Measurements from ENCODE around the gene EXOC3L4.
A peak's percentile ranks its signal among the peaks of the same experiment; 100 is the strongest.
"Not testable (repeated sequence)": the region's sequence is repeated elsewhere in the genome, so short reads cannot be mapped to it uniquely, and the experiment has no call there.

The EXOC3L4 gene

GRCh38 chr14:103117499-103117898 is 23.0 kb downstream of the EXOC3L4 start:
- not testable (repeated sequence) for H3K9me3 Mint-ChIP-seq, H3K27ac Mint-ChIP-seq, ATAC-seq, H3K4me3 Mint-ChIP-seq, H3K36me3 Mint-ChIP-seq
- H3K4me1 Mint-ChIP-seq: peaks cover 27% of the 10 kb centered on the region
- peaks cover 15% of the 10 kb centered on the region for H3K27me3 Mint-ChIP-seq

GRCh38 chr14:103118018-103118662 is 23.6 kb downstream of the EXOC3L4 start:
- Mint-ChIP-seq H3K27ac (no peak overlapping the region), H3K36me3 (no peaks in the 10 kb centered on the region), H3K4me1 (peaks cover 25% of the 10 kb centered on the region), H3K27me3 (peaks cover 16% of the 10 kb centered on the region), H3K4me3 (no peak overlapping the region), H3K9me3 (no peaks in the 10 kb centered on the region)
- ATAC-seq: no peak

- Mint-ChIP-seq H3K9me3 (no peaks in the 10 kb centered on the region), H3K27me3 (peaks cover 18% of the 10 kb centered on the region), H3K27ac (no peak overlapping the region), H3K4me3 (no peak overlapping the region), H3K36me3 (no peaks in the 10 kb centered on the region), H3K4me1 (peaks cover 25% of the 10 kb centered on the region)
- ATAC-seq: peak; percentile 13
These were observed 24.3 kb downstream of the EXOC3L4 start for GRCh38 chr14:103118663-103119404.

- not testable (repeated sequence) for H3K9me3 Mint-ChIP-seq, H3K27ac Mint-ChIP-seq, H3K36me3 Mint-ChIP-seq, ATAC-seq, H3K4me3 Mint-ChIP-seq
- peaks cover 27% of the 10 kb centered on the region for H3K4me1 Mint-ChIP-seq
- peaks cover 25% of the 10 kb centered on the region for H3K27me3 Mint-ChIP-seq
These were observed 25.0 kb downstream of the EXOC3L4 start for GRCh38 chr14:103119527-103119926.

GRCh38 chr14:103121121-103121845 is 26.8 kb downstream of the EXOC3L4 start:
- Mint-ChIP-seq H3K36me3 (peaks cover 3% of the 10 kb centered on the region), H3K27me3 (peaks cover 34% of the 10 kb centered on the region), H3K9me3 (no peaks in the 10 kb centered on the region), H3K4me3 (no peak overlapping the region), H3K4me1 (peaks cover 20% of the 10 kb centered on the region), H3K27ac (no peak overlapping the region)
- ATAC-seq: no peak

- Mint-ChIP-seq H3K4me3 (no peak overlapping the region), H3K27me3 (peaks cover 34% of the 10 kb centered on the region), H3K9me3 (no peaks in the 10 kb centered on the region), H3K36me3 (peaks cover 6% of the 10 kb centered on the region), H3K4me1 (peaks cover 20% of the 10 kb centered on the region), H3K27ac (peak overlapping the region; percentile 30)
- no peak for ATAC-seq
These were observed 27.5 kb downstream of the EXOC3L4 start for GRCh38 chr14:103121846-103122584.

- H3K4me1 Mint-ChIP-seq: peaks cover 20% of the 10 kb centered on the region
- peak overlapping the region; percentile 59 for H3K4me3 Mint-ChIP-seq
- peak overlapping the region; percentile 30 for H3K27ac Mint-ChIP-seq
- ATAC-seq: no peak
- H3K27me3 Mint-ChIP-seq: peaks cover 34% of the 10 kb centered on the region
- peaks cover 6% of the 10 kb centered on the region for H3K36me3 Mint-ChIP-seq
- H3K9me3 Mint-ChIP-seq: no peaks in the 10 kb centered on the region
These were observed 28.0 kb downstream of the EXOC3L4 start for GRCh38 chr14:103122585-103122946.

GRCh38 chr14:103122947-103123633 is 28.6 kb downstream of the EXOC3L4 start, which contains the start of gene TNFAIP2:
TNFAIP2 (plus strand) TSS chr14:103123461; CDS start chr14:103126458, 2,997 bp downstream.
- H3K27ac Mint-ChIP-seq: peak within 1 kb of the TSS; percentile 30
- H3K36me3 Mint-ChIP-seq: peaks cover 6% of the 10 kb centered on the region
- peaks cover 20% of the 10 kb centered on the region for H3K4me1 Mint-ChIP-seq
- H3K9me3 Mint-ChIP-seq: no peaks in the 10 kb centered on the region
- H3K27me3 Mint-ChIP-seq: peaks cover 35% of the 10 kb centered on the region
- ATAC-seq: peak; percentile 4
- peak within 1 kb of the TSS; percentile 59 for H3K4me3 Mint-ChIP-seq

GRCh38 chr14:103123634-103124500 is 29.3 kb downstream of the EXOC3L4 start:
- H3K4me1 Mint-ChIP-seq: peaks cover 20% of the 10 kb centered on the region
- peak overlapping the region; percentile 48 for H3K4me3 Mint-ChIP-seq
- peak overlapping the region; percentile 5 for H3K27ac Mint-ChIP-seq
- no peaks in the 10 kb centered on the region for H3K9me3 Mint-ChIP-seq
- ATAC-seq: no peak
- peaks cover 6% of the 10 kb centered on the region for H3K36me3 Mint-ChIP-seq
- peaks cover 43% of the 10 kb centered on the region for H3K27me3 Mint-ChIP-seq

- H3K9me3 Mint-ChIP-seq: no peaks in the 10 kb centered on the region
- peaks cover 20% of the 10 kb centered on the region for H3K4me1 Mint-ChIP-seq
- H3K27me3 Mint-ChIP-seq: peaks cover 50% of the 10 kb centered on the region
- peak overlapping the region; percentile 48 for H3K4me3 Mint-ChIP-seq
- H3K27ac Mint-ChIP-seq: peak overlapping the region; percentile 5
- ATAC-seq: no peak
- H3K36me3 Mint-ChIP-seq: peaks cover 6% of the 10 kb centered on the region
These were observed 30.0 kb downstream of the EXOC3L4 start for GRCh38 chr14:103124501-103125001.

- Mint-ChIP-seq H3K4me1 (peaks cover 20% of the 10 kb centered on the region), H3K36me3 (peaks cover 6% of the 10 kb centered on the region), H3K27me3 (peaks cover 52% of the 10 kb centered on the region), H3K9me3 (no peaks in the 10 kb centered on the region), H3K4me3 (peak overlapping the region; percentile 16), H3K27ac (no peak overlapping the region)
- no peak for ATAC-seq
These were observed 30.9 kb downstream of the EXOC3L4 start for GRCh38 chr14:103125098-103126070.

GRCh38 chr14:103126088-103126872 is 31.8 kb downstream of the EXOC3L4 start:
- Mint-ChIP-seq H3K27me3 (peaks cover 50% of the 10 kb centered on the region), H3K4me3 (no peak overlapping the region), H3K9me3 (no peaks in the 10 kb centered on the region), H3K36me3 (peaks cover 6% of the 10 kb centered on the region), H3K4me1 (peaks cover 20% of the 10 kb centered on the region), H3K27ac (no peak overlapping the region)
- ATAC-seq: no peak
